ENCODE results near the gene TBX4. TPM values are rescaled to one million over a fixed set of nuclear protein-coding genes. Genes with fewer than 3 reads are reported as not detected.
A peak's percentile ranks its signal among the peaks of the same experiment; 100 is the strongest.

The TBX4 gene
- total RNA-seq, 1 donor from 2014 or later = 56.6 TPM

- Mint-ChIP-seq H3K9me3 (no peaks in the 10 kb centered on the region), H3K4me3 (peak overlapping the region; percentile 68), H3K27ac (peak overlapping the region; percentile 96), H3K27me3 (ENCODE audit: low read depth) (peaks cover 3% of the 10 kb centered on the region), H3K36me3 (peaks cover 25% of the 10 kb centered on the region), H3K4me1 (peaks cover 54% of the 10 kb centered on the region)
- TF ChIP-seq CTCF (IDR thresholded peaks at IDR 0.05; ENCODE audit: unreplicated experiment) = no peak
- no peak for DNase-seq (ENCODE audit: low spot score in 2 of 2, unreplicated experiment in 2 of 2)
Observed at GRCh38 chr17:61408151-61409041, 43.8 kb upstream of the TBX4 start.

GRCh38 chr17:61409301-61410112 lies 42.7 kb upstream of the TBX4 start:
- H3K4me1 Mint-ChIP-seq = peaks cover 53% of the 10 kb centered on the region
- peaks cover 3% of the 10 kb centered on the region for H3K27me3 Mint-ChIP-seq (ENCODE audit: low read depth)
- peak; percentile 43 for TF ChIP-seq CTCF (IDR thresholded peaks at IDR 0.05; ENCODE audit: unreplicated experiment)
- H3K9me3 Mint-ChIP-seq = no peaks in the 10 kb centered on the region
- peak in 1 of 2 experiments; percentile 83 for DNase-seq (ENCODE audit: low spot score in 2 of 2, unreplicated experiment in 2 of 2)
- H3K4me3 Mint-ChIP-seq = peak overlapping the region; percentile 76
- H3K36me3 Mint-ChIP-seq = peaks cover 17% of the 10 kb centered on the region
- peak overlapping the region; percentile 90 for H3K27ac Mint-ChIP-seq

- Mint-ChIP-seq H3K9me3 (no peaks in the 10 kb centered on the region), H3K4me3 (peak overlapping the region; percentile 76), H3K27me3 (ENCODE audit: low read depth) (peaks cover 3% of the 10 kb centered on the region), H3K4me1 (peaks cover 57% of the 10 kb centered on the region), H3K36me3 (peaks cover 17% of the 10 kb centered on the region), H3K27ac (peak overlapping the region; percentile 90)
- DNase-seq (ENCODE audit: low spot score in 2 of 2, unreplicated experiment in 2 of 2) = peak; percentile 86 to 94
- peak; percentile 68 for TF ChIP-seq CTCF (IDR thresholded peaks at IDR 0.05; ENCODE audit: unreplicated experiment)
Observed at GRCh38 chr17:61410141-61411010, 41.8 kb upstream of the TBX4 start.

- no peaks in the 10 kb centered on the region for H3K9me3 Mint-ChIP-seq
- peaks cover 60% of the 10 kb centered on the region for H3K4me1 Mint-ChIP-seq
- H3K27me3 Mint-ChIP-seq (ENCODE audit: low read depth) = peaks cover 3% of the 10 kb centered on the region
- DNase-seq (ENCODE audit: low spot score in 2 of 2, unreplicated experiment in 2 of 2) = no peak
- peak overlapping the region; percentile 78 for H3K4me3 Mint-ChIP-seq
- peak; percentile 43 for TF ChIP-seq CTCF (IDR thresholded peaks at IDR 0.05; ENCODE audit: unreplicated experiment)
- H3K27ac Mint-ChIP-seq = peak overlapping the region; percentile 94
- H3K36me3 Mint-ChIP-seq = peaks cover 17% of the 10 kb centered on the region
Observed at GRCh38 chr17:61411011-61411260, 41.3 kb upstream of the TBX4 start.
